Esophagus muscularis mucosa (tissue), 4 donors: Measurements from ENCODE around the gene LYPD6B. TPM values are rescaled to one million over a fixed set of nuclear protein-coding genes. Genes with fewer than 3 reads are reported as not detected.

Source experiments
- DNase-seq: peaks from one replicate; pipeline ENCODE4 v3.0.0-alpha.2; 2017; ENCODE audit errors: extremely low spot score
- H3K27ac ChIP-seq, 4 donors: fragments of 200-600 bp; sonication (generic); replicated peaks in 1 of 4; 1 replicate in 3 of 4; 2 replicates in 1 of 4; pipeline ENCODE4 v1.5.1; 2016 to 2019; ENCODE audit warnings: mild to moderate bottlenecking in 1 of 4
- H3K27me3 ChIP-seq, 4 donors: fragments of 200-600 bp; sonication (generic); one replicate each; pipeline versions ENCODE4 v1.5.1 to v1.6.0; 2016 to 2019
- H3K36me3 ChIP-seq, 4 donors: fragments of 200-600 bp; sonication (generic); one replicate each; pipeline ENCODE4 v1.5.1; 2016 to 2019
- H3K4me1 ChIP-seq, 4 donors: fragments of 200-600 bp; sonication (generic); one replicate each; pipeline ENCODE4 v1.5.1; 2016 to 2019
- H3K4me3 ChIP-seq, 4 donors: fragments of 200-600 bp; sonication (generic); 1 replicate in 2 of 4; 2 replicates in 2 of 4; pipeline ENCODE4 v1.5.1; 2016 to 2019; ENCODE audit warnings: mild to moderate bottlenecking in 4 of 4, moderate library complexity in 1 of 4
- H3K9me3 ChIP-seq, 4 donors: fragments of 200-600 bp; sonication (generic); 1 replicate in 3 of 4; 2 replicates in 1 of 4; pipeline ENCODE4 v1.5.1; 2016 to 2019
- EP300 ChIP-seq: sonication (generic); formaldehyde crosslinking; IDR thresholded peaks from one replicate; pipeline ENCODE4 v1.6.1; 2017; ENCODE audit warnings: antibody characterized with exemption
- POLR2A ChIP-seq: fragments of 450-650 bp; IDR thresholded peaks from one replicate; pipeline ENCODE4 v1.6.1; 2017; ENCODE audit warnings: antibody characterized with exemption, moderate library complexity, mild to moderate bottlenecking, low read depth
- POLR2AphosphoS5 ChIP-seq, 2 donors: sonication (generic); formaldehyde crosslinking; IDR thresholded peaks; one replicate each; pipeline ENCODE4 v1.6.1; 2017; ENCODE audit warnings: antibody characterized with exemption in 2 of 2
- WGBS: methylation state at CpG from one replicate; pipeline ENCODE4 v1.1.5; 2018; 5-methylcytosine and 5-hydroxymethylcytosine counted together
- intact Hi-C: fragments of 100-400 bp; cut with DNase I; formaldehyde crosslinking; loops from one replicate; pipeline ENCODE4 v1.15.1; 2023
- total RNA-seq, 4 donors: library from RNA; depleted of rRNA; stranded (reverse); fragments of >200 nt; gene quantifications; one replicate each; pipeline versions ENCODE4 v1.1.0 to v1.2.1, GENCODE V29; 2016
- TF ChIP-seq, protein P1 (sequence below), 3 experiments: fragments of 200-600 bp in 2 of 3; fragments of 450-650 bp in 1 of 3; sonication (generic) in 2 of 3; IDR thresholded peaks; one replicate each; pipeline ENCODE4 v1.5.1; 2017 to 2019; ENCODE audit warnings: antibody characterized with exemption in 3 of 3, mild to moderate bottlenecking in 2 of 3, moderate library complexity in 1 of 3

LYPD6B gene
- total RNA-seq, 4 donors from 2014 or later, result not detected

- no peak overlapping the region for H3K27ac ChIP-seq
- no peak overlapping the region for H3K4me3 ChIP-seq
- no peaks in the 10 kb centered on the region for H3K36me3 ChIP-seq
- H3K4me1 ChIP-seq, result no peaks in the 10 kb centered on the region
- H3K27me3 ChIP-seq, result no peaks in the 10 kb centered on the region
- no peak for TF ChIP-seq POLR2A
- TF ChIP-seq, protein P1, sequence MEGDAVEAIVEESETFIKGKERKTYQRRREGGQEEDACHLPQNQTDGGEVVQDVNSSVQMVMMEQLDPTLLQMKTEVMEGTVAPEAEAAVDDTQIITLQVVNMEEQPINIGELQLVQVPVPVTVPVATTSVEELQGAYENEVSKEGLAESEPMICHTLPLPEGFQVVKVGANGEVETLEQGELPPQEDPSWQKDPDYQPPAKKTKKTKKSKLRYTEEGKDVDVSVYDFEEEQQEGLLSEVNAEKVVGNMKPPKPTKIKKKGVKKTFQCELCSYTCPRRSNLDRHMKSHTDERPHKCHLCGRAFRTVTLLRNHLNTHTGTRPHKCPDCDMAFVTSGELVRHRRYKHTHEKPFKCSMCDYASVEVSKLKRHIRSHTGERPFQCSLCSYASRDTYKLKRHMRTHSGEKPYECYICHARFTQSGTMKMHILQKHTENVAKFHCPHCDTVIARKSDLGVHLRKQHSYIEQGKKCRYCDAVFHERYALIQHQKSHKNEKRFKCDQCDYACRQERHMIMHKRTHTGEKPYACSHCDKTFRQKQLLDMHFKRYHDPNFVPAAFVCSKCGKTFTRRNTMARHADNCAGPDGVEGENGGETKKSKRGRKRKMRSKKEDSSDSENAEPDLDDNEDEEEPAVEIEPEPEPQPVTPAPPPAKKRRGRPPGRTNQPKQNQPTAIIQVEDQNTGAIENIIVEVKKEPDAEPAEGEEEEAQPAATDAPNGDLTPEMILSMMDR (IDR thresholded peaks at IDR 0.05), result no peak
- TF ChIP-seq EP300, result no peak
- no peak for TF ChIP-seq POLR2AphosphoS5 (IDR thresholded peaks at IDR 0.05)
- H3K9me3 ChIP-seq, result peaks cover 0 to 5% (median 0%) of the 10 kb centered on the region in 4 donors
- 59% methylated on average over 5 of the region's 5 CpGs for WGBS
- DNase-seq, result no peak
- intact Hi-C loops, result no loop called here
These were observed 128.7 kb downstream of the LYPD6B start for GRCh38 chr2:149167001-149167780.

DNA sequence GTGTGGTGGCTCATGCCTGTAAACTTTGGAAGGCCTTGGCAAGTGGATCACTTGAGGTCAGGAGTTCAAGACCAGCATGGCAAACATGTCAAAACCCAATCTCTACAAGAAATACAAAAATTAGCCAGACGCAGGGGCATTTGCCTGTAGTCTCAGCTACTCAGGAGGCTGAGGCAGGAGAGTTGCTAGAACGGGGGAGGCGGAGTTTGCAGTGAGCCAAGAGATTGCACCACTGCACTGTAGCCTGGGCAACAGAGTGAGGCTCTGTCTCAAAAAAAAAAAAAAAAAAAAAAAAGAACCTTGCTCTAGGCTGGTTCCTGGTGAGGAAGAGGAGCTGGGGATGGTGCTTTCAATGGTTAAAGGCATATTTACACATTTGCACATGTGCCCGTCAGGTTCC is 129.4 kb downstream of the LYPD6B start:
- 73% methylated on average over 4 of the region's 4 CpGs for WGBS
- H3K4me3 ChIP-seq, result no peak overlapping the region
- H3K27ac ChIP-seq, result no peak overlapping the region
- TF ChIP-seq POLR2A (no peak), EP300 (no peak), POLR2AphosphoS5 (IDR thresholded peaks at IDR 0.05) (no peak)
- TF ChIP-seq, protein P1 (IDR thresholded peaks at IDR 0.05), result no peak
- H3K36me3 ChIP-seq, result no peaks in the 10 kb centered on the region
- no peaks in the 10 kb centered on the region for H3K27me3 ChIP-seq
- no peak for DNase-seq
- intact Hi-C loops, result no loop called here
- peaks cover 0 to 5% (median 0%) of the 10 kb centered on the region in 4 donors for H3K9me3 ChIP-seq
- no peaks in the 10 kb centered on the region for H3K4me1 ChIP-seq

DNA sequence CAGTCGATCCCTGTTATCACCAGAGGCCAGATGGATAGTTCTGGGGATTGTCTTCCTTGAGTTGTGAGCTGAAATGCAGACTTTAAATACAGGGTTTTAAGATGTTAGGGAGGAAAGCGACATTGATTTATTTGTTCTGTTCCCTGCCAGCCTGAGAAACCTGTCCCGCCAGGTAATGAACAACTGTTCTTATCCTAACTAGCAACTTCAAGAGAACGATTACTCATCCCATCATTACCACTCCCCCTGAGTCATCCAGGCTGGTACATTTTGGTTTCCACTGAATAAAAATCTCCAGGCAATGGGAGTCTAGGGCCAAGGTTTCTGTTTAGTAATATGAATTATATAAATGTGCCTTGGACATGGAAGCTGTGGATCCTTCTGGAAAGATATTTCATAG is 131.2 kb downstream of the LYPD6B start:
- H3K4me1 ChIP-seq, result no peaks in the 10 kb centered on the region
- intact Hi-C loops, result no loop called here
- no peak for DNase-seq
- no peak overlapping the region for H3K27ac ChIP-seq
- no peaks in the 10 kb centered on the region for H3K36me3 ChIP-seq
- peaks cover 0 to 5% (median 0%) of the 10 kb centered on the region in 4 donors for H3K9me3 ChIP-seq
- TF ChIP-seq, protein P1 (IDR thresholded peaks at IDR 0.05), result no peak
- no peak for TF ChIP-seq POLR2A
- no peak for TF ChIP-seq EP300
- TF ChIP-seq POLR2AphosphoS5 (IDR thresholded peaks at IDR 0.05), result no peak
- H3K27me3 ChIP-seq, result no peaks in the 10 kb centered on the region
- WGBS, result 76% methylated on average over 4 of the region's 4 CpGs
- no peak overlapping the region for H3K4me3 ChIP-seq

- Histone ChIP-seq H3K36me3 (no peaks in the 10 kb centered on the region), H3K9me3 (peaks cover 0 to 2% (median 0%) of the 10 kb centered on the region in 4 donors), H3K27me3 (no peaks in the 10 kb centered on the region), H3K4me1 (no peaks in the 10 kb centered on the region), H3K27ac (no peak overlapping the region), H3K4me3 (no peak overlapping the region)
- intact Hi-C loops, result no loop called here
- TF ChIP-seq POLR2AphosphoS5 (IDR thresholded peaks at IDR 0.05), result no peak
- TF ChIP-seq POLR2A, result no peak
- TF ChIP-seq, protein P1 (IDR thresholded peaks at IDR 0.05), result no peak
- TF ChIP-seq EP300, result no peak
- no peak for DNase-seq
- WGBS, result 93% methylated on average over 1 of the region's 1 CpG
These were observed 131.7 kb downstream of the LYPD6B start for GRCh38 chr2:149170156-149170555.
